GM12892 (cell line): ENCODE results near the gene POLR2B.

Source experiments
- POLR2A ChIP-seq: IDR thresholded peaks from 2 replicates; pipeline ENCODE4 v1.6.1; 2011; ENCODE audit warnings: low read depth, low read length, control low read depth
- POLR2AphosphoS5 ChIP-seq: IDR thresholded peaks from 2 replicates; pipeline ENCODE4 v1.6.1; 2011; ENCODE audit warnings: low read depth, low read length, control low read depth
- TAF1 ChIP-seq: IDR thresholded peaks from 2 replicates; pipeline ENCODE4 v1.6.1; 2011; ENCODE audit warnings: low read depth, mild to moderate bottlenecking, control low read depth, low read length, borderline replicate concordance

GRCh38 chr4:56973336-56973735, 5.4 kb upstream of the POLR2B start:
- no peak for TF ChIP-seq POLR2A
- TF ChIP-seq POLR2AphosphoS5 = no peak
- TF ChIP-seq TAF1 = no peak
